ENCODE data around the gene AP4M1. TPM values are rescaled to one million over a fixed set of nuclear protein-coding genes. Genes with fewer than 3 reads are reported as not detected.

AP4M1 gene
- total RNA-seq, 1 donor from 2014 or later: 12.5 TPM

- H3K4me1 Mint-ChIP-seq: peaks cover 18% of the 10 kb centered on the region
- TF ChIP-seq CTCF (IDR thresholded peaks at IDR 0.05): no peak
- peak; percentile 86 for ATAC-seq (ENCODE audit: low read depth)
- POLR2A ChIA-PET: interaction anchor here (0.6 to 4.7 kb wide), 8 partner anchors 12 to 786 kb away, joined by 3 to 48 read pairs (median 4); partner anchors contain the start of genes AP4M1, FBXO24, LRCH4 and MBLAC1
- intact Hi-C loops (cut with micrococcal nuclease): loop anchor here (1.0 to 10.0 kb wide), 4 partner anchors 11 to 1166 kb away; partner anchors contain the start of genes GNB2 and ZNF789
- no peaks in the 10 kb centered on the region for H3K27me3 Mint-ChIP-seq
- H3K9me3 Mint-ChIP-seq: no peaks in the 10 kb centered on the region
- peaks cover 46% of the 10 kb centered on the region for H3K36me3 Mint-ChIP-seq (ENCODE audit: low read depth)
- DNase-seq: peak; percentile 91
- CTCF ChIA-PET: no interaction called here
- H3K4me3 Mint-ChIP-seq: peak within 1 kb of the TSS; percentile 89
- H3K27ac Mint-ChIP-seq: peak within 1 kb of the TSS; percentile 84
Measured at GRCh38 chr7:100088621-100089457, 12.6 kb upstream of the AP4M1 start, which contains the start of gene COPS6. Gene COPS6, plus strand, starts transcription at chr7:100088969. Its CDS starts 22 bp downstream, at chr7:100088991.

GRCh38 chr7:100089458-100090196, 11.8 kb upstream of the AP4M1 start:
- TF ChIP-seq CTCF (IDR thresholded peaks at IDR 0.05): no peak
- Mint-ChIP-seq H3K4me1 (peaks cover 18% of the 10 kb centered on the region), H3K4me3 (peak overlapping the region; percentile 89), H3K36me3 (ENCODE audit: low read depth) (peaks cover 54% of the 10 kb centered on the region), H3K27me3 (no peaks in the 10 kb centered on the region), H3K27ac (peak overlapping the region; percentile 84), H3K9me3 (no peaks in the 10 kb centered on the region)
- DNase-seq: no peak
- intact Hi-C loops (cut with micrococcal nuclease): loop anchor here (10.0 kb wide), 3 partner anchors 585 to 1165 kb away; partner anchors contain the start of genes GNB2 and ZNF789
- CTCF ChIA-PET: interaction anchor here (1.1 kb wide), 1 partner anchor 11 kb away, joined by 4 read pairs; the partner anchor contains the start of gene MCM7
- no peak for ATAC-seq (ENCODE audit: low read depth)
- POLR2A ChIA-PET: interaction anchor here (0.6 to 4.7 kb wide), 6 partner anchors 11 to 152 kb away, joined by 3 to 48 read pairs (median 4); partner anchors contain the start of genes AP4M1, MBLAC1 and MCM7

GRCh38 chr7:100090527-100091410, 10.7 kb upstream of the AP4M1 start:
- H3K27me3 Mint-ChIP-seq: no peaks in the 10 kb centered on the region
- peaks cover 65% of the 10 kb centered on the region for H3K36me3 Mint-ChIP-seq (ENCODE audit: low read depth)
- peaks cover 18% of the 10 kb centered on the region for H3K4me1 Mint-ChIP-seq
- TF ChIP-seq CTCF (IDR thresholded peaks at IDR 0.05): no peak
- peak overlapping the region; percentile 37 for H3K27ac Mint-ChIP-seq
- no peak for ATAC-seq (ENCODE audit: low read depth)
- no peaks in the 10 kb centered on the region for H3K9me3 Mint-ChIP-seq
- CTCF ChIA-PET: interaction anchor here (1.1 kb wide), 1 partner anchor 10 kb away, joined by 4 read pairs; the partner anchor contains the start of gene MCM7
- POLR2A ChIA-PET: interaction anchor here (0.8 to 4.7 kb wide), 3 partner anchors 8 to 145 kb away, joined by 3 to 48 read pairs (median 5); partner anchors contain the start of genes AP4M1 and MCM7
- H3K4me3 Mint-ChIP-seq: no peak overlapping the region
- DNase-seq: no peak
- intact Hi-C loops (cut with micrococcal nuclease): no loop called here

- Mint-ChIP-seq H3K4me3 (no peak overlapping the region), H3K9me3 (no peaks in the 10 kb centered on the region), H3K27ac (no peak overlapping the region), H3K36me3 (ENCODE audit: low read depth) (peaks cover 73% of the 10 kb centered on the region), H3K4me1 (peaks cover 18% of the 10 kb centered on the region), H3K27me3 (no peaks in the 10 kb centered on the region)
- TF ChIP-seq CTCF (IDR thresholded peaks at IDR 0.05): no peak
- ChIA-PET POLR2A (interaction anchor here (0.7 to 1.1 kb wide), 3 partner anchors 9 to 29 kb away, joined by 4 read pairs; partner anchors contain the start of genes AP4M1 and MCM7), CTCF (no interaction called here)
- intact Hi-C loops (cut with micrococcal nuclease): no loop called here
- DNase-seq (no peak), ATAC-seq (ENCODE audit: low read depth) (no peak)
Measured at GRCh38 chr7:100091411-100092181, 9.8 kb upstream of the AP4M1 start.

All from activated B cell treated with CpG ODN at 0.5 μM for 24 hours (primary cell).